Testis (tissue), 2 donors: ENCODE results near the gene FAM98C.

Source experiments
- CTCF ChIP-seq, 3 experiments: fragments of 450-650 bp in 2 of 3; fragments of 200-600 bp in 1 of 3; sonication (generic) in 1 of 3; IDR thresholded peaks; one replicate each; pipeline ENCODE4 v1.5.1; 2016 to 2019; ENCODE audit warnings: antibody characterized with exemption in 3 of 3, mild to moderate bottlenecking in 2 of 3, moderate library complexity in 1 of 3
- POLR2A ChIP-seq: fragments of 450-650 bp; IDR thresholded peaks from one replicate; pipeline ENCODE4 v1.6.1; 2017; ENCODE audit warnings: antibody characterized with exemption, mild to moderate bottlenecking, moderate library complexity

DNA sequence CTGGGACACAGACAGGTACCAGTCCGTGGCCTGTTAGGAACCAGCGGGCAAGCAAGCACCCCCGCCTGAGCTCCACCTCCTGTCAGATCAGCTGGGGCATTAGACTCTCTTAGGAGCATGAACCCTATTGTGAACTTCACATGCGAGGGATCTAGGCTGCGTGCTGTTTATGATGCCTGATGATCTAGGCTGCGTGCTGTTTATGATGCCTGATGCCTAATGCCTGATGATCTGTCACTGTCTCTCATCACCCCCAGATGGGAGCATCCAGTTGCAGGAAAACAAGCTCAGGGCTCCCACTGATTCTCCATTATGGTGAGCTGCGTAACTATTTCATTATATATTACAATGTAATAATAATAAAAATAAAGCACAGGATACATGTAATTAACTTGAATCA, 19.5 kb downstream of the FAM98C start:
- TF ChIP-seq POLR2A, result no peak
- no peak for TF ChIP-seq CTCF (IDR thresholded peaks at IDR 0.05)
